Peyer's patch (tissue), 4 donors: ENCODE results near the gene MANF.

Source experiments
- POLR2A ChIP-seq, 2 donors: fragments of 450-650 bp; IDR thresholded peaks; one replicate each; pipeline ENCODE4 v1.5.1; 2017; ENCODE audit warnings: antibody characterized with exemption in 2 of 2, mild to moderate bottlenecking in 2 of 2, moderate library complexity in 2 of 2
- TF ChIP-seq, protein P1 (sequence below), 6 experiments: fragments of 450-650 bp in 4 of 6; fragments of 200-600 bp in 2 of 6; sonication (generic) in 1 of 6; IDR thresholded peaks; one replicate each; pipeline ENCODE4 v1.5.1; 2017 to 2019; ENCODE audit warnings: antibody characterized with exemption in 6 of 6, mild to moderate bottlenecking in 3 of 6, moderate library complexity in 1 of 6

DNA sequence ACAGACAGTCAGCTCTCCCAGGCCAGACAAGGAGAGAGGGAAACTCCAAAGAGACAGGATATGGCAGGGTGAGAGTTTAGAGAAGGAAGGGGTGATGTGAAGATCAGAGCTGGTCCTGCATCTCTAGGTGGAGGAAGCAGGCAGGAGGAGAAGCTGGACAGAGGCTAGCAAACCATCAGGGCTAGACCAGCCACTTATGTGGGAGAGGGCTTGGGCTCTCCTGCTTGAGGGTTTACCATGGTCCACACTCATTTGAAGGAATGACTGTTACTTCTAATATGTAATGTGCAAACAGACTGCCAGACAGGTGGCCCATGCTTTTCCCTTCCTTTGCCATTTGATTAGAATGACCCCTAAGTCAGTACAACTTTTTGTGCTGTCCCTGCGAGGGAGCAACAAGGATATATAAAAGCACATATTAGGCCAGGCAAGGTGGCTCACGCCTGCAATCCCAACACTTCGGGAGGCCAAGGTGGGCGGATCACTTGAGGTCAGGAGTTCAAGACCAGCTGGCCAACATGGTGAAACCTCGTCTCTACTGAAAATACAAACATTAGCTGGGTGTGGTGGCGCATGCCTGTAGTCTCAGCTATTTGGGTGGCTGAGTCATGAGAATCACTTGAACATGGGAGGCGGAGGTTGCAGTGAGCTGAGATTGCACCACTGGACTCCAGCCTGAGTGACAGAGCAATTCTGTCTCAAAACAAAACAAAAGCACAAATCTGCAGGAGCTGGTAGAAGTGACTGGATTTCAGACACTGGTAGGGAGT lies 41.0 kb upstream of the MANF start:
- TF ChIP-seq, protein P1, sequence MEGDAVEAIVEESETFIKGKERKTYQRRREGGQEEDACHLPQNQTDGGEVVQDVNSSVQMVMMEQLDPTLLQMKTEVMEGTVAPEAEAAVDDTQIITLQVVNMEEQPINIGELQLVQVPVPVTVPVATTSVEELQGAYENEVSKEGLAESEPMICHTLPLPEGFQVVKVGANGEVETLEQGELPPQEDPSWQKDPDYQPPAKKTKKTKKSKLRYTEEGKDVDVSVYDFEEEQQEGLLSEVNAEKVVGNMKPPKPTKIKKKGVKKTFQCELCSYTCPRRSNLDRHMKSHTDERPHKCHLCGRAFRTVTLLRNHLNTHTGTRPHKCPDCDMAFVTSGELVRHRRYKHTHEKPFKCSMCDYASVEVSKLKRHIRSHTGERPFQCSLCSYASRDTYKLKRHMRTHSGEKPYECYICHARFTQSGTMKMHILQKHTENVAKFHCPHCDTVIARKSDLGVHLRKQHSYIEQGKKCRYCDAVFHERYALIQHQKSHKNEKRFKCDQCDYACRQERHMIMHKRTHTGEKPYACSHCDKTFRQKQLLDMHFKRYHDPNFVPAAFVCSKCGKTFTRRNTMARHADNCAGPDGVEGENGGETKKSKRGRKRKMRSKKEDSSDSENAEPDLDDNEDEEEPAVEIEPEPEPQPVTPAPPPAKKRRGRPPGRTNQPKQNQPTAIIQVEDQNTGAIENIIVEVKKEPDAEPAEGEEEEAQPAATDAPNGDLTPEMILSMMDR (IDR thresholded peaks at IDR 0.05): no peak
- TF ChIP-seq POLR2A (IDR thresholded peaks at IDR 0.05): no peak
